NCI-H82 (cell line): Measurements from ENCODE around the gene STIM1.
"Not testable (repeated sequence)": the region's sequence is repeated elsewhere in the genome, so short reads cannot be mapped to it uniquely, and the experiment has no call there.

Experiments used
- DNase-seq: peaks from one replicate; lab custom pipeline; 2025; lab: John Stamatoyannopoulos, UW

Gene STIM1

GRCh38 chr11:4026389-4026788 lies 170.9 kb downstream of the STIM1 start:
- no peak for DNase-seq

- DNase-seq: no peak
Observed at GRCh38 chr11:4027746-4028145, 172.3 kb downstream of the STIM1 start.

- DNase-seq: no peak
Observed at GRCh38 chr11:4030197-4030596, 174.7 kb downstream of the STIM1 start.

DNA sequence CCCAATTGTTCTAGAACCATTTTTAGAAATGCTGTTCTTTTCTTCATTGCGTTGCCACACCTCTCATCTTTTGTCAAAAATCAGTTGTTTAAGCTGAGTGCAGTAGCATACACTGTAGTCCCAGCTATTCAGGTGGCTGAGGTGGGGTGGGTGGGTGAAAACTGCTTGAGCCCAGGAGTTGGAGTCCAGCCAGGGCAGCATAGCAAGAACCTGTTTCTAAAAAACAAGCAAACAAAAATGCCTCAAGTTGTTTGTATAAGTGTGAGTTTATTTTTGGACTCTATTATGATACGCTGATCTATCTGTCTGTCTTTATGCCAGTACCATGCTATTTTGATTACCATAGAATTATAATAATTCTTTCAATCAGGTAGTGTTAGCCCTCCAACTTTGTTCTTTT lies 176.6 kb downstream of the STIM1 start:
- no peak for DNase-seq

DNA sequence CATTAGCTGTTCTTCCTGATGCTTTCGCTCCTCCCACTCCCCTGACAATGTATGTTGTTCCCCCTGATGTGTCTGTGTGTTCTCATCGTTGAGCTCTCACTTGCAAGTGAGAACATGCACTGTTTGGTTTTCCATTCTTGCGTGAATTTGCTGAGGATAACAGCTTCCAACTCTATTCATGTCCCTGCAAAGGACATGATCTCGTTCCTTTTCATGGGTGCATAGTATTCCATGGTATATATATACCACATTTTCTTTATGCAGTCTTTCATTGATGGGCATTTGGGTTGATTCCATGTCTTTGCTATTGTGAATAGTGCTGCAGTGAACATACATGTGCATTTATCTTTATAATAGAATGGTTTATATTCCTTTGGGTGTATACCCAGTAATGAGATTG lies 180.5 kb downstream of the STIM1 start:
- no peak for DNase-seq

GRCh38 chr11:4039011-4039410 lies 183.5 kb downstream of the STIM1 start:
- DNase-seq: no peak

- DNase-seq: no peak
Observed at GRCh38 chr11:4040461-4040860, 185.0 kb downstream of the STIM1 start.

DNA sequence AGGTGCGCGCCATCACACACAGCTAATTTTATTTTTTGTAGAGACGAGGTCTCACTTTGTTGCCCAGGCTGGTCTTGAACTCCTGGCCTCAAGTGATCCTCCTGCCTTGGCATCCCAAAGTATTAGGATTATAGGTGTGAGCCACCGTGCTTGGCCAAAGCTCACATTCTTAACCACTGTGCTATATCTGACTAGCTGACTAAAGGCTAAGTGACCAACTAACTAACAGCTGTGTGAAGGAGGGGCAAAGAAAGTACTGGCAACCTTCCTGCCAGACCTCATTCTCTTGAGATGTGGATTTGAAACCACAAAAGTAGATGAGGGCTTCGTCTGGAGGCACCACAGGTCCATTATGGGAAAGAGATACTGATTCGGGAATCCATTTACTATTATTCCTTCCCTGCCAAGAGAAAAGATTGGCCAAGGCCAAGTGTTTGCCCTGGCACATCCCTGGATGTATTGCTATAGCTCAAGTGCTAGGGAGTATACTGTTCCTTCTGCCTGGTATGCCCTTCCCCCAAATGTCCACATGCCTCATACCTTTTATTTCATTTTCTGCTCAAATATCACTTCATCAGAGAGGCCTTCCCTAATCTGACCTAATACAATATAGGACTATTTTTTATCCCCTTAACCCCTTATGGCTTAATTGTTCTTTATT lies 186.4 kb downstream of the STIM1 start:
- DNase-seq: no peak

DNA sequence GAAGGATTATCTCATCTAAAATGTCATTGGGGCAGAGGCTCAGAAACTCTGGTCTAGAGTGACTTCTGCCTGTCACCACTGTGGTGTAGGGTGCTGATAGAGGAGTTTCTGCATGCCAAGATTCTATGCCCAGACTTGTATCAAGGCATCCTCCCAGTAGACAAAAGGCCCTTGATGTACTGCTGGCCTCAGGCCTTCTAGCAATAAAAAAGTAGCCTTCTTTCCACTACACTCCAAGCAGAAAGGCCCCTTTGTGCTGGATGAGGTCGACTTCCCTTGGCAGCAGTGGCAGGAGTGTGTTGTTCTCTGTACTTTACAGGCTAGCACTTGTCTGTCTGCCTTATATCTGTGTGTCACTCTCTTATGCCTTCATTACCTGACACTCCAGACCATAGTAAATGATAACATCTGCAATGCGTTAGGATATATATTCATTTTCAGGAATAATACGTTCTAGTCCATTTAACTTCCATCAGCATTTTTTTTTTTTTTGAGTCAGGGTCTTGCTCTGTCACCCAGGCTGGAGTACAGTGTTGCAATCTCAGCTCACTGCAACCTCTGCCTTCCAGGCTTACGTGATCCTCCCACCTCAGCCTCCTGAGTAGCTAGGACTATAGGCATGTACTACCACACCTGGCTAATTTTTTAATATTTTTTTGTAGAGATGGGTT lies 189.6 kb downstream of the STIM1 start:
- no peak for DNase-seq

GRCh38 chr11:4048340-4048739 lies 192.9 kb downstream of the STIM1 start:
- no peak for DNase-seq

DNA sequence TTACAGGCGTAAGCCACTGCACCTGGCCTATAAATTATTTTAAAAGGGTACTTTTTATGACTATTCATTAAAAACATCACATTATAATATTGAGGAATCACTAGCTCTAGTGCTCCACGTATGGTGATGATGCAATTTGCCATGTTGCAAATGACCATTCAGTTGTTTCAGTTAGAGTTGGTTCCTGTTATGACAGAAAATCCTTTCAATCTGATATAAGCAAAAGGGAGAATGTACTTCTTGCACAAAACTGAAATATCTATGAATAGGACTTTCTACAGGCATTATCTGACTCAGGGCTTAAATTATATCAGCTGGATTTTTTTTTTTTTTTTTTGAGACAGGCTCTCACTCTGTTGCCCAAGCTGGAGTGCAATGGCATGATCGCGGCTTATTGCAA lies 193.5 kb downstream of the STIM1 start:
- no peak for DNase-seq

DNA sequence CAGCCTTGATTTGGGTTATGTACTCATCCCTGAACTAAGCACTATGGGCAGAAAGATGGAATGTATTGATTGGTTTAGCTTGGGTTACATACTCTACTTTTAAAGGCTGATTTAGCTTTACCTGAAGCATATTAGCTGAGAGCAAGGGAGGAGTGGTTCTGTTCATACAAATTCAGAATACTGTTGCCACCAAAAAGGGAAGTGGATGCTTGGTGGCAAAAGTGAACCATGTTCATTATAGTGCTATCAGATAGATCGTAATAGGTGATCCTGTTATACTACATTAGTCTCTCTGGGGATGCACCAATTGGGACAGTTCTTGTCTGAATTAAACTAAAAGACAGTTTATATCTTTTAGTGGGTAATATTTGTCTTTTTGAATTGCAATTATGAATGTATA lies 194.7 kb downstream of the STIM1 start:
- no peak for DNase-seq

DNA sequence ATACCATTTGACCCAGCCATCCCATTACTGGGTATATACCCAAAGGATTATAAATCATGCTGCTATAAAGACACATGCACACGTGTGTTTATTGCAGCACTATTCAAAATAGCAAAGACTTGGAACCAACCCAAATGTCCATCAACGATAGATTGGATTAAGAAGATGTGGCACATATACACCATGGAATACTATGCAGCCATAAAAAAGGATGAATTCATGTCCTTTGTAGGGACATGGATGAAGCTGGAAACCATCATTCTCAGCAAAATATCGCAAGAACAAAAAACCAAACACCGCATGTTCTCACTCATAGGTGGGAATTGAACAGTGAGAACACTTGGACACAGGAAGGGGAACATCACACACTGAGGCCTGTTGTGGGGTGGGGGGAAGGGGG lies 197.7 kb downstream of the STIM1 start:
- not testable (repeated sequence) for DNase-seq

DNA sequence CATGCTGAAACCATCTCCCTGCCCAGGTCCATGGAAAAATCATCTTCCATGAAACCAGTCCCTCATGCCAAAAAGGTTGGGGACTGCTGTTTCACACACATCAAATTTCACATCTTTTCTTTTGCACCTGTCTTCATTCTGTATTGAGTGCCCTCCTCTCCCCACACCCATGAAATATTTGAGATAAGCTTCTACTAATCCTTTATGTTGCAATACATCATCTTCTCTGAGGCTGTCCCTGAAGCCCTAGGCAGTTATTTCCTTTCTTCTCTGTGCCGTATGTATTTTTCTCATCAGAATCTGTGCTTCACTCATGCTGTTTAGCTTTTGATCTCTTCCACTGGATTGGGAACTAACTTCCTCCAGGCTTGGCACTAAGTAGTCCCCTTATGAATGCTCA lies 199.2 kb downstream of the STIM1 start:
- DNase-seq: no peak

DNA sequence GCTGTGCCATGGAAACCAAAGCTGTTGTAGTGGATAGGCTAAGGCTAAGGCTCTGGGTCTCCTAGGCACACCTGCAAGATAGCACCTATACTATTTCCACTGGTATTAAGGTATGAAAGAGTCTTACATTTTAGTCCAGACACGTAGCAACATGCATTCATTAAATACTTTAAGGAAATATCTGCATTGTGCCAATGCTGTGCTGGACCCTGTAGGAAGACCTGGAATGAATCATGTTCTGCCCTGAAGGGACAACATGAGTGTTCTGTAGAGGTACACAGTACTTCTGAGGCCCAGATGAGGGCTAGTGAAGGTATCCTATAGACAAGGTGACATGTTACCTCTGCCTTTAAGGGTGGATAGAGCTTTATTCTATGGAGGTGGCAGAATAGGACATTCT lies 204.0 kb downstream of the STIM1 start:
- no peak for DNase-seq

- no peak for DNase-seq
Observed at GRCh38 chr11:4060182-4060923, 204.9 kb downstream of the STIM1 start.

DNA sequence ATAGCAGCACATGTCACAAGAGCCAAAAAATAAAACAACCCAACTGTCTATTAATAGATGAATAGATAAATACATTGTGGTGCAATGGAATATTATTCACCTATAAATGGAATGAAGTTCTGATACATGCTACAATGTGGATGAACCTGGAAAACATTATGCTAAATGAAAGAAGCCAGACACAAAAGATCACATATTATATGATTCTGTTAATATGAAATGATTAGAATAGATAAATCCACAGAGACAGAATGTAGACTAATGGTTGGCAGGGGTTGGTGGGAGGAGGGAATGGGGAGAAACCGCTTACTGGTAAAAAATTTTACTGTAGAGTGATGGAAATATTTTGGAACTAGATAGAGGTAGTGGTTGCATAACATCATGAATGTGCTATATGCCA lies 206.2 kb downstream of the STIM1 start:
- DNase-seq: no peak

DNA sequence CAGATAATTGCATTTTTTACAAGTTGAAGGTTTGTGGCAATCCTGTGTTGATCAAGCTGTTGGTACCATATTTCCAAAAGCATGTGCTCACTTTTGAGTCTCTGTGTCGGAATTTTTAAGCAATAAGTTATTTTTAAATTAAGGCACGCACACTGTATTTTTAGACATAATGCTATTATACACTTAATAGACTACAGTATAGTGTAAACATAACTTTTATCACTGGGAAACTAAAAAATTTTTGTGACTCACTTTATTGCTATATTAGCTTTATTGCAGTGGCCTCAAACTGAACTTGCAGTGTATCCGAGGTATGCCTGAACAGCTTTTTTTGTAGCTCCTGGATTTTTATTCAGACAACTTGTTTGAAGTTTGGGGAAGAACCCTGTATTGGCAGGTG lies 207.9 kb downstream of the STIM1 start:
- no peak for DNase-seq

- no peak for DNase-seq
Observed at GRCh38 chr11:4064278-4064955, 209.0 kb downstream of the STIM1 start.

GRCh38 chr11:4065086-4065485 lies 209.6 kb downstream of the STIM1 start:
- no peak for DNase-seq

- DNase-seq: no peak
Observed at GRCh38 chr11:4065601-4066377, 210.3 kb downstream of the STIM1 start.

DNA sequence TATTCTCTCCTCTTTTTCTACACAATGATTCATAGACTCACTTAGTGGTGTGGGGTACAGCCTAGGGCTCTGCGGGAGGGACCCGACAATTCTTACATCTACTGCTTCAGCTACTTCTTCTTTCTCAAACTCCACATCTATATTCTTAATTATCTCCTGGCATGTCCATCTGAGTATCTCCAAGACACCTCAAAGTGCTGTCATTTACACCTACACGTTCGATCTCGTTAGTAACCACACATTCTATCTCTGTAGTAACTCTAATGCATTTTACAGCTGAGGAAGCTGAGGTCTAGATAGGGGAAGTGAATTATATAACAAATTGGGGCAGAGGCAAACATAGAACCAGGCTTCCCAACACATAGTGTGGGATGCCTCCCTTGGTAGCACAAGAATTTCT lies 211.4 kb downstream of the STIM1 start:
- DNase-seq: no peak
